ENCODE measurements around the gene MMP11. TPM values are rescaled to one million over a fixed set of nuclear protein-coding genes. Genes with fewer than 3 reads are reported as not detected.

The MMP11 gene
- total and polyA plus RNA-seq, 2 experiments from 2014 or later = 5.3 to 17.4 TPM

- Mint-ChIP-seq H3K27me3 (ENCODE audit: insufficient read depth, low read depth, poor library complexity) (peaks cover 15% of the 10 kb centered on the region), H3K27ac (no peak overlapping the region), H3K36me3 (ENCODE audit: low read depth) (no peaks in the 10 kb centered on the region), H3K4me3 (peak overlapping the region; percentile 42; the same call in 2 of the 3 replicates), H3K4me1 (peaks cover 34% of the 10 kb centered on the region), H3K9me3 (no peaks in the 10 kb centered on the region)
- peaks cover 18% of the 10 kb centered on the region for H3K4me1 ChIP-seq (ENCODE audit: insufficient read depth)
- no peak overlapping the region for H3K4me2 ChIP-seq
- no peak for ATAC-seq
- TF ChIP-seq CTCF (conservative IDR thresholded peaks at IDR 0.05; ENCODE audit: low read depth in 2 of 2) = no peak
- H3K27me3 ChIP-seq (ENCODE audit: insufficient read depth) = no peaks in the 10 kb centered on the region
- 0 out of 2 replicates have a peak, but pooled peaks cover 5% of the 10 kb centered on the region for H3F3A ChIP-seq (replicated peaks; ENCODE audit: low read depth)
- no peak overlapping the region for H2AFZ ChIP-seq
- no peaks in the 10 kb centered on the region for H4K20me1 ChIP-seq (replicated peaks; ENCODE audit: insufficient read depth)
- H3K36me3 ChIP-seq (ENCODE audit: insufficient read depth) = no peaks in the 10 kb centered on the region
- H3K4me3 ChIP-seq = no peak overlapping the region
- DNase-seq (ENCODE audit: low spot score) = no peak
- no peak overlapping the region for H3K27ac ChIP-seq (ENCODE audit: low read depth)
- no peaks in the 10 kb centered on the region for H3K9me2 ChIP-seq (ENCODE audit: insufficient read depth)
- H3K79me2 ChIP-seq (replicated peaks; ENCODE audit: insufficient read depth) = no peaks in the 10 kb centered on the region; the same call in 1 of the 2 replicates
Observed at GRCh38 chr22:23752750-23753149, 19.9 kb upstream of the MMP11 start.

GRCh38 chr22:23753385-23753784 is 19.3 kb upstream of the MMP11 start:
- Histone ChIP-seq H3K4me2 (no peak overlapping the region), H3K79me2 (replicated peaks; ENCODE audit: insufficient read depth) (no peaks in the 10 kb centered on the region; the same call in 1 of the 2 replicates), H3K9me2 (ENCODE audit: insufficient read depth) (no peaks in the 10 kb centered on the region), H4K20me1 (replicated peaks; ENCODE audit: insufficient read depth) (no peaks in the 10 kb centered on the region), H3K27ac (ENCODE audit: low read depth) (no peak overlapping the region), H3F3A (replicated peaks; ENCODE audit: low read depth) (0 out of 2 replicates have a peak, but pooled peaks cover 5% of the 10 kb centered on the region), H2AFZ (no peak overlapping the region), H3K36me3 (ENCODE audit: insufficient read depth) (no peaks in the 10 kb centered on the region), H3K4me1 (ENCODE audit: insufficient read depth) (peaks cover 18% of the 10 kb centered on the region), H3K27me3 (ENCODE audit: insufficient read depth) (no peaks in the 10 kb centered on the region), H3K4me3 (no peak overlapping the region)
- H3K4me3 Mint-ChIP-seq = no peak overlapping the region
- DNase-seq (ENCODE audit: low spot score) (no peak), ATAC-seq (no peak)
- H3K36me3 Mint-ChIP-seq (ENCODE audit: low read depth) = no peaks in the 10 kb centered on the region
- H3K27ac Mint-ChIP-seq = no peak overlapping the region
- no peaks in the 10 kb centered on the region for H3K9me3 Mint-ChIP-seq
- H3K4me1 Mint-ChIP-seq = peaks cover 34% of the 10 kb centered on the region
- H3K27me3 Mint-ChIP-seq (ENCODE audit: insufficient read depth, low read depth, poor library complexity) = peaks cover 13% of the 10 kb centered on the region
- TF ChIP-seq ETS1 (IDR thresholded peaks at IDR 0.05) (no peak), STAT1 (IDR thresholded peaks at IDR 0.05; ENCODE audit: unreplicated experiment) (no peak), REST (IDR thresholded peaks at IDR 0.05; ENCODE audit: unreplicated experiment) (no peak), EZH2 (IDR thresholded peaks at IDR 0.05; ENCODE audit: low read depth, unreplicated experiment) (no peak), JUNB (IDR thresholded peaks at IDR 0.05; ENCODE audit: unreplicated experiment) (no peak), CTCF (conservative IDR thresholded peaks at IDR 0.05; ENCODE audit: low read depth in 2 of 2) (no peak), ZNF331 (CRISPR knock-in tag; IDR thresholded peaks at IDR 0.05; ENCODE audit: low read depth) (no peak), POLR2AphosphoS5 (IDR thresholded peaks at IDR 0.05; ENCODE audit: low read depth) (no peak)
